PC-9 (cell line): ENCODE measurements around the gene DST. TPM values are rescaled to one million over a fixed set of nuclear protein-coding genes. Genes with fewer than 3 reads are reported as not detected.
"Not testable (repeated sequence)": the region's sequence is repeated elsewhere in the genome, so short reads cannot be mapped to it uniquely, and the experiment has no call there.

Experiments
- BruUV-seq: library from RNA; stranded (reverse); fragments of 400-500 nt; replicated peaks from 2 replicates; lab custom pipeline; 2021; lab: Mats Ljungman, UMichigan
- CTCF ChIA-PET: fragments of 300-600 bp; sonication (Branson Sonifier 250); formaldehyde crosslinking; loops from one replicate; lab custom pipeline; 2022; ENCODE audit warnings: antibody characterized with exemption; lab: Charles Lee
- POLR2A ChIA-PET: fragments of 300-600 bp; sonication (Branson Sonifier 250); formaldehyde crosslinking; loops from one replicate; lab custom pipeline; 2022; ENCODE audit warnings: antibody characterized with exemption; ENCODE audit not compliant: unreplicated experiment; lab: Charles Lee
- DNase-seq, 2 experiments: peaks; one replicate each; pipeline versions ENCODE4 v3.0.0 to v3.0.0-alpha.2; 2015 to 2022; ENCODE audit warnings: mixed read lengths in 1 of 2
- H2AFZ ChIP-seq: fragments of 200-600 bp; sonication (generic); 2 replicates; pipeline ENCODE4 v1.8.1; 2017; ENCODE audit warnings: antibody characterized with exemption
- H3F3A ChIP-seq: fragments of 200-600 bp; sonication (generic); 2 replicates; pipeline ENCODE4 v1.8.1; 2017; ENCODE audit warnings: antibody characterized with exemption, mild to moderate bottlenecking, low read depth; ENCODE audit not compliant: insufficient read depth
- H3K27ac ChIP-seq: fragments of 200-600 bp; sonication (generic); 2 replicates; pipeline ENCODE4 v1.6.1; 2016; ENCODE audit warnings: mixed run types
- H3K27me3 ChIP-seq: fragments of 200-600 bp; sonication (generic); 2 replicates; pipeline ENCODE4 v1.6.1; 2016; ENCODE audit warnings: low read depth, mixed run types; ENCODE audit not compliant: insufficient read depth
- H3K36me3 ChIP-seq: fragments of 200-600 bp; sonication (generic); 2 replicates; pipeline ENCODE4 v1.6.1; 2016; ENCODE audit warnings: low read depth, mixed run types
- H3K4me1 ChIP-seq: fragments of 200-600 bp; sonication (generic); replicated peaks from 2 replicates; pipeline ENCODE4 v1.6.1; 2016; ENCODE audit warnings: mixed run types; ENCODE audit not compliant: insufficient read depth
- H3K4me2 ChIP-seq: fragments of 200-600 bp; sonication (generic); 2 replicates; pipeline ENCODE4 v1.6.1; 2017; ENCODE audit warnings: mixed run types
- H3K4me3 ChIP-seq: fragments of 200-600 bp; sonication (generic); 2 replicates; pipeline ENCODE4 v1.6.1; 2016; ENCODE audit warnings: mixed run types
- H3K79me2 ChIP-seq: fragments of 200-600 bp; sonication (generic); 2 replicates; pipeline ENCODE4 v1.6.1; 2017; ENCODE audit warnings: low read depth, mixed run types
- H3K9me2 ChIP-seq: fragments of 200-600 bp; sonication (generic); 2 replicates; pipeline ENCODE4 v1.8.1; 2017; ENCODE audit warnings: mild to moderate bottlenecking; ENCODE audit not compliant: insufficient read depth
- H3K9me3 ChIP-seq: fragments of 200-600 bp; sonication (generic); 2 replicates; pipeline ENCODE4 v1.8.1; 2016; ENCODE audit warnings: low read depth; ENCODE audit not compliant: insufficient read depth
- H4K20me1 ChIP-seq: fragments of 200-600 bp; sonication (generic); 2 replicates; pipeline ENCODE4 v1.8.1; 2017; ENCODE audit not compliant: insufficient read depth
- CTCF ChIP-seq: fragments of 200-600 bp; sonication (generic); conservative IDR thresholded peaks from 2 replicates; pipeline ENCODE4 v1.6.1; 2017; ENCODE audit warnings: mixed run types, antibody characterized with exemption, mild to moderate bottlenecking, moderate library complexity
- EZH2 ChIP-seq: fragments of 200-600 bp; sonication (generic); IDR thresholded peaks from 2 replicates; pipeline ENCODE4 v1.8.0; 2017; ENCODE audit warnings: antibody characterized with exemption, low read depth
- intact Hi-C: fragments of 100-400 bp; cut with micrococcal nuclease; formaldehyde crosslinking; loops from one replicate; pipeline ENCODE4 v1.10.0; 2022; ENCODE audit not compliant: unreplicated experiment
- total RNA-seq: library from RNA; stranded (reverse); gene quantifications from 2 replicates; pipeline ENCODE4 v1.2.3, GENCODE V29; 2021

DST gene
- total RNA-seq, 1 experiment from 2014 or later: 217 TPM

- CTCF ChIA-PET: interaction anchor here (0.6 kb wide), 1 partner anchor 35 kb away, joined by 4 read pairs; no protein-coding TSS in a partner anchor
These were observed 21.3 kb upstream of the DST start for GRCh38 chr6:56664029-56664428.

GRCh38 chr6:56663344-56663743 lies 20.7 kb upstream of the DST start:
- no peak overlapping the region for H3K4me3 ChIP-seq
- POLR2A ChIA-PET: no interaction called here
- H3K79me2 ChIP-seq: 0 out of 2 replicates have a peak, but pooled peaks cover 6% of the 10 kb centered on the region
- BruUV-seq: no TSS peak
- no peak for TF ChIP-seq CTCF
- TF ChIP-seq EZH2: no peak
- no peaks in the 10 kb centered on the region; the same call in 1 of the 2 replicates for H3K36me3 ChIP-seq
- CTCF ChIA-PET: interaction anchor here (0.6 kb wide), 1 partner anchor 36 kb away, joined by 4 read pairs; no protein-coding TSS in a partner anchor
- H2AFZ ChIP-seq: no peak overlapping the region
- peak; percentile 6 to 39 for DNase-seq
- H3F3A ChIP-seq: peaks cover 11% of the 10 kb centered on the region; the same call in 1 of the 2 replicates
- no peaks in the 10 kb centered on the region for H3K27me3 ChIP-seq
- intact Hi-C loops: no loop called here
- no peaks in the 10 kb centered on the region for H4K20me1 ChIP-seq
- no peaks in the 10 kb centered on the region for H3K9me2 ChIP-seq
- no peaks in the 10 kb centered on the region for H3K9me3 ChIP-seq
- no peaks in the 10 kb centered on the region for H3K4me1 ChIP-seq
- no peak overlapping the region for H3K4me2 ChIP-seq
- no peak overlapping the region for H3K27ac ChIP-seq

More at GRCh38 chr6:56664029-56664428, 21.3 kb upstream of the DST start:
- H3K27ac ChIP-seq: peak overlapping the region; percentile 8; the same call in 1 of the 2 replicates
- POLR2A ChIA-PET: no interaction called here
- no peaks in the 10 kb centered on the region for H3K9me2 ChIP-seq
- no peaks in the 10 kb centered on the region for H3K9me3 ChIP-seq
- no peaks in the 10 kb centered on the region; the same call in 1 of the 2 replicates for H3K36me3 ChIP-seq
- H4K20me1 ChIP-seq: no peaks in the 10 kb centered on the region
- H2AFZ ChIP-seq: no peak overlapping the region
- H3K4me2 ChIP-seq: no peak overlapping the region
- no peak for TF ChIP-seq CTCF
- TF ChIP-seq EZH2: no peak
- intact Hi-C loops: no loop called here
- DNase-seq: no peak
- no peaks in the 10 kb centered on the region for H3K27me3 ChIP-seq
- H3K79me2 ChIP-seq: 0 out of 2 replicates have a peak, but pooled peaks cover 6% of the 10 kb centered on the region
- H3K4me3 ChIP-seq: no peak overlapping the region
- no TSS peak for BruUV-seq
- H3K4me1 ChIP-seq: no peaks in the 10 kb centered on the region
- peaks cover 11% of the 10 kb centered on the region; the same call in 1 of the 2 replicates for H3F3A ChIP-seq

- H3K9me2 ChIP-seq, H3K4me2 ChIP-seq, H3K4me1 ChIP-seq, H3K36me3 ChIP-seq, H3K4me3 ChIP-seq, H3K9me3 ChIP-seq, H3K27ac ChIP-seq, H3K27me3 ChIP-seq, BruUV-seq, DNase-seq, H3F3A ChIP-seq, POLR2A ChIA-PET, H4K20me1 ChIP-seq, H2AFZ ChIP-seq, intact Hi-C loops: not testable (repeated sequence)
- peaks cover 14% of the 10 kb centered on the region; the same call in 1 of the 2 replicates for H3K79me2 ChIP-seq
- CTCF ChIA-PET: interaction anchor here (0.7 kb wide), 1 partner anchor 221 kb away, joined by 3 read pairs; no protein-coding TSS in a partner anchor
These were observed 18.6 kb upstream of the DST start for GRCh38 chr6:56661338-56661737.

GRCh38 chr6:56660381-56660730 lies 17.7 kb upstream of the DST start:
- Histone ChIP-seq H3K79me2 (peaks cover 15% of the 10 kb centered on the region; the same call in 1 of the 2 replicates), H3K4me3 (no peak overlapping the region)

More at GRCh38 chr6:56660381-56660730, 17.7 kb upstream of the DST start:
- H2AFZ ChIP-seq: no peak overlapping the region
- no peaks in the 10 kb centered on the region for H4K20me1 ChIP-seq
- H3K9me2 ChIP-seq: no peaks in the 10 kb centered on the region
- no peaks in the 10 kb centered on the region; the same call in 1 of the 2 replicates for H3K36me3 ChIP-seq
- TF ChIP-seq EZH2 (no peak), CTCF (no peak)
- peaks cover 7% of the 10 kb centered on the region; the same call in 1 of the 2 replicates for H3F3A ChIP-seq
- CTCF ChIA-PET: no interaction called here
- no peaks in the 10 kb centered on the region for H3K9me3 ChIP-seq
- DNase-seq: no peak
- intact Hi-C loops: no loop called here
- BruUV-seq: no TSS peak
- H3K4me1 ChIP-seq: no peaks in the 10 kb centered on the region
- no peaks in the 10 kb centered on the region for H3K27me3 ChIP-seq
- H3K4me2 ChIP-seq: no peak overlapping the region
- POLR2A ChIA-PET: no interaction called here
- H3K27ac ChIP-seq: no peak overlapping the region
